DND-41 (cell line): Measurements from ENCODE around the gene LAMP5.

Source experiments
- ATAC-seq: fragments of 200-7000 bp; cut with Tn5 transposase; 3 replicates; pipeline ENCODE4 v1.9.1; 2021; ENCODE audit warnings: low read depth; ENCODE audit not compliant: insufficient read depth
- DNase-seq: peaks from one replicate; pipeline ENCODE4 v3.0.0-alpha.2; 2020
- H2AFZ ChIP-seq: 2 replicates; pipeline ENCODE4 v1.6.0; 2012; ENCODE audit warnings: low read depth, low read length
- H3K27ac ChIP-seq: 2 replicates; pipeline ENCODE4 v1.5.1; 2012; ENCODE audit warnings: low read length, inconsistent platforms
- H3K27me3 ChIP-seq: fragments of 200-600 bp; sonication (generic); 2 replicates; pipeline ENCODE4 v1.6.0; 2012; ENCODE audit warnings: low read length, mild to moderate bottlenecking, inconsistent platforms; ENCODE audit not compliant: insufficient read depth, poor library complexity
- H3K36me3 ChIP-seq: 2 replicates; pipeline ENCODE4 v1.5.1; 2012; ENCODE audit warnings: low read length, inconsistent platforms; ENCODE audit not compliant: insufficient read depth
- H3K4me1 ChIP-seq: 2 replicates; pipeline ENCODE4 v1.5.1; 2012; ENCODE audit warnings: mild to moderate bottlenecking, low read length; ENCODE audit not compliant: insufficient read depth
- H3K4me2 ChIP-seq: 2 replicates; pipeline ENCODE4 v1.6.0; 2012; ENCODE audit warnings: mild to moderate bottlenecking, moderate library complexity, low read length, inconsistent platforms; ENCODE audit not compliant: insufficient read depth
- H3K4me3 ChIP-seq, 2 experiments: fragments of 200-600 bp in 1 of 2; shearing (Covaris generic) in 1 of 2; 2 replicates each; pipeline ENCODE4 v1.5.1; 2012 to 2016; ENCODE audit warnings: inconsistent platforms in 2 of 2, low read length in 2 of 2, mild to moderate bottlenecking in 2 of 2, low read depth in 1 of 2, moderate library complexity in 1 of 2
- H3K79me2 ChIP-seq: 2 replicates; pipeline ENCODE4 v1.6.0; 2012; ENCODE audit warnings: low read length, inconsistent platforms; ENCODE audit not compliant: insufficient read depth
- H3K9ac ChIP-seq: 2 replicates; pipeline ENCODE4 v1.6.0; 2012; ENCODE audit warnings: low read depth, mild to moderate bottlenecking, inconsistent platforms, low read length, moderate library complexity
- H3K9me3 ChIP-seq: 2 replicates; pipeline ENCODE4 v1.5.1; 2012; ENCODE audit warnings: low read length, moderate library complexity, mild to moderate bottlenecking, inconsistent platforms; ENCODE audit not compliant: insufficient read depth, severe bottlenecking
- H4K20me1 ChIP-seq: 2 replicates; pipeline ENCODE4 v1.6.0; 2012; ENCODE audit warnings: low read length; ENCODE audit not compliant: insufficient read depth
- CTCF ChIP-seq: IDR thresholded peaks from 2 replicates; pipeline ENCODE4 v1.5.1; 2012; ENCODE audit warnings: borderline replicate concordance, low read length, moderate library complexity, mild to moderate bottlenecking; ENCODE audit not compliant: poor library complexity, severe bottlenecking; ENCODE audit errors: extremely low read depth
- EZH2 ChIP-seq: IDR thresholded peaks from 3 replicates; pipeline ENCODE4 v1.6.1; 2012; ENCODE audit warnings: borderline replicate concordance, low read depth, mild to moderate bottlenecking, moderate library complexity, low read length, inconsistent platforms; ENCODE audit not compliant: severe bottlenecking

LAMP5 gene

DNA sequence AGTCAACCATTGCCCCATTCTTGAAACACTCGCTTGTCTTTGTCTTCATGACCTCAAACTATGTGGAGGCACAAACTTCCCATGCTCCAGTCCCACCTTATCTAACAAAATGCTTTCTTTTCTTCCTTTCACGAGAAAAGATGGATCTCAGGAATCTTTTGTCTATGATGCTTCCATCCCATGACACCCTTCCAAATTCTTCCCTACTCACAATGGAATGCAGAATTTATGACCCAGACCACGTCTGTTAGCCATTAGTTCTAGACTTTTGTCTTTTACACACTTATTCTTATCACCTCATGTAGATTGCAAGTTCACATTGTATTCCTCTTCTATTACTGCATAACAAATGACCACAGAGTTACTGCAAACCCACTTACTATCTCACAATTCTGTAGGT, 24.2 kb upstream of the LAMP5 start:
- no peak overlapping the region for H3K27ac ChIP-seq
- no peaks in the 10 kb centered on the region for H3K4me1 ChIP-seq
- no peak overlapping the region for H3K4me2 ChIP-seq
- no peaks in the 10 kb centered on the region for H3K27me3 ChIP-seq
- no peaks in the 10 kb centered on the region for H4K20me1 ChIP-seq
- no peak for ATAC-seq
- TF ChIP-seq CTCF: no peak
- no peak for TF ChIP-seq EZH2
- H3K9me3 ChIP-seq: no peaks in the 10 kb centered on the region
- DNase-seq: no peak
- H2AFZ ChIP-seq: no peak overlapping the region
- H3K4me3 ChIP-seq: no peak overlapping the region
- no peak overlapping the region for H3K9ac ChIP-seq
- no peaks in the 10 kb centered on the region for H3K79me2 ChIP-seq
- H3K36me3 ChIP-seq: no peaks in the 10 kb centered on the region

DNA sequence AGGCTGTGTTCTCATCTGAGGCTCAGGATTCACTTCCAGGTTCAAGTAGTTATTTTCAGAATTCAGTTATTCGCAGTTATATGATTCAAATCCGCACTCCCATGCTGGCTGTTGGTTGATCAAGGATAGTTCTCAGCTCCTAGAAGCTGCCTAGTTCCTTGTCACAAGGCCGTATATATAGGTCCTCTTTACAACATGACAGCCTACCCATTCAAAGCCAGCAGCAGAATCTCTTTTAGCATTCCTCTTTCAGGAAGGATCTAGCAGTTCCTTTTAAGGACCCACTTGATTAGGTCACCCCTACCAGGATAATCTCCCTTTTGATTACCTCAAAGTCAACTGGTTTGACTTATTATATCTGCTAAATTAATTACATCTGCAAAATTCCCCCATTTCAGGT, 23.8 kb upstream of the LAMP5 start:
- H3K27ac ChIP-seq: no peak overlapping the region
- no peaks in the 10 kb centered on the region for H4K20me1 ChIP-seq
- TF ChIP-seq EZH2 (no peak), CTCF (no peak)
- H2AFZ ChIP-seq: no peak overlapping the region
- ATAC-seq (no peak), DNase-seq (no peak)
- no peaks in the 10 kb centered on the region for H3K9me3 ChIP-seq
- no peaks in the 10 kb centered on the region for H3K36me3 ChIP-seq
- no peak overlapping the region for H3K4me3 ChIP-seq
- H3K9ac ChIP-seq: no peak overlapping the region
- H3K4me2 ChIP-seq: no peak overlapping the region
- H3K4me1 ChIP-seq: no peaks in the 10 kb centered on the region
- no peaks in the 10 kb centered on the region for H3K79me2 ChIP-seq
- H3K27me3 ChIP-seq: no peaks in the 10 kb centered on the region

GRCh38 chr20:9491324-9491723, 23.1 kb upstream of the LAMP5 start:
- Histone ChIP-seq H3K9ac (no peak overlapping the region), H2AFZ (no peak overlapping the region), H3K36me3 (no peaks in the 10 kb centered on the region), H3K9me3 (no peaks in the 10 kb centered on the region), H4K20me1 (no peaks in the 10 kb centered on the region), H3K27ac (no peak overlapping the region), H3K27me3 (no peaks in the 10 kb centered on the region), H3K4me1 (no peaks in the 10 kb centered on the region), H3K4me3 (no peak overlapping the region), H3K79me2 (no peaks in the 10 kb centered on the region), H3K4me2 (no peak overlapping the region)
- TF ChIP-seq EZH2 (no peak), CTCF (no peak)
- ATAC-seq (no peak), DNase-seq (no peak)

GRCh38 chr20:9492067-9492466, 22.3 kb upstream of the LAMP5 start:
- ATAC-seq (no peak), DNase-seq (no peak)
- Histone ChIP-seq H3K4me3 (no peak overlapping the region), H3K9ac (no peak overlapping the region), H3K36me3 (no peaks in the 10 kb centered on the region), H3K27me3 (no peaks in the 10 kb centered on the region), H3K9me3 (no peaks in the 10 kb centered on the region), H3K27ac (no peak overlapping the region), H4K20me1 (no peaks in the 10 kb centered on the region), H3K79me2 (no peaks in the 10 kb centered on the region), H2AFZ (no peak overlapping the region), H3K4me1 (no peaks in the 10 kb centered on the region), H3K4me2 (no peak overlapping the region)
- TF ChIP-seq EZH2: no peak
- no peak for TF ChIP-seq CTCF
